SKM-1 (cell line): ENCODE measurements around the gene ITGA11.

Experiments used
- DNase-seq: peaks from one replicate; lab custom pipeline; 2025; ENCODE audit not compliant: unreplicated experiment; lab: John Stamatoyannopoulos, UW

ITGA11 gene

GRCh38 chr15:68412218-68412617, 19.7 kb downstream of the ITGA11 start:
- no peak for DNase-seq

DNA sequence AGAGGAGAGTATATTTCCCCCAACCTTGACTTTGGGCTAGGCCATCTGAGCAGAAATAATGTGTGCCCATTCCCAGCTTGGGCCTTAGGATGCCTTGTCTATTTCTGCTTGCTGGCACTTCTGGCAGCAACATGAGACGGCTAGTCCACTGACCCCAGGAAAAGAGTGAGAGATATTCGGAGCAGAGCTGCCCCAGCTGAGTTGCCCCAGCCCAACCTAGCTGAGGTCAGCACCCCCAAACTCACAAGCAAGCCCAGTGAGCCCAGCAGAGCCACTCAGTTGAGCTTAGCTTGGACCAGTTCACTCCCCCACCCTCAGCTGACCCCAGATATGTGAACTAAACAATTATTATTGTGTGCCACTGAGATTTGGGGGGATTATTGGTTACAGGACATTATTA, 20.2 kb downstream of the ITGA11 start:
- DNase-seq: no peak

GRCh38 chr15:68411343-68411675, 20.7 kb downstream of the ITGA11 start:
- DNase-seq: no peak

GRCh38 chr15:68410466-68411342, 21.3 kb downstream of the ITGA11 start:
- no peak for DNase-seq

DNA sequence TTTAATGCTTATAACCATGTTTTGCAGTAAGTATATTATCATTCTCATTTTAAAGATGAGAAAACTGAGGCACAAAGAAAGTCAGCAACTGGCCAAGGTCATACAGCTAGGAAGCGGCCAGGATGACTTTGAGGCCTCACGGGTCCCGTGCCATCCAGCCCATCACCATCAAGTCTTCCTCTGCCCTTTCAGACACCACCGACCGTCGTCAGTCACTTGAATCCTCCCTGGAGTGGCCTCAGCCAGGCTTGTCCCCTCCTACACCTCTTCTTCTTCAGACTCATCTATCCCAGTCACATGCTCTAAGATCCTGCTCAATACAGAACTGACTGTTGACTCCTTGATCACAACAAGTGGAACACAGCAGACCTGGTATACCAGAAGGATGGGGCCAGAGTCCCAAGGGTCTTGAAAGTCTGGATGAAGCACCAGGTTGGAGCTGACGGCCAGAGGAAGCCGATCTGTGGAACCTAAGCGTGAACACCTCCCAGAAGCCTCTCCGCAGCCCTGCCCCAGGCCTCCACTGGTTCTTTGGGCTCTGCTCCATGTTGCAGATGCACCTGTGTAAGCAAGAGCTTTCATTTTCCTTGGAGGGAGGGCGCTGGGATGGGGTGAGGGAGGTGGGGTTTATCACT, 22.1 kb downstream of the ITGA11 start:
- DNase-seq: no peak

GRCh38 chr15:68408971-68409370, 23.0 kb downstream of the ITGA11 start:
- no peak for DNase-seq

DNA sequence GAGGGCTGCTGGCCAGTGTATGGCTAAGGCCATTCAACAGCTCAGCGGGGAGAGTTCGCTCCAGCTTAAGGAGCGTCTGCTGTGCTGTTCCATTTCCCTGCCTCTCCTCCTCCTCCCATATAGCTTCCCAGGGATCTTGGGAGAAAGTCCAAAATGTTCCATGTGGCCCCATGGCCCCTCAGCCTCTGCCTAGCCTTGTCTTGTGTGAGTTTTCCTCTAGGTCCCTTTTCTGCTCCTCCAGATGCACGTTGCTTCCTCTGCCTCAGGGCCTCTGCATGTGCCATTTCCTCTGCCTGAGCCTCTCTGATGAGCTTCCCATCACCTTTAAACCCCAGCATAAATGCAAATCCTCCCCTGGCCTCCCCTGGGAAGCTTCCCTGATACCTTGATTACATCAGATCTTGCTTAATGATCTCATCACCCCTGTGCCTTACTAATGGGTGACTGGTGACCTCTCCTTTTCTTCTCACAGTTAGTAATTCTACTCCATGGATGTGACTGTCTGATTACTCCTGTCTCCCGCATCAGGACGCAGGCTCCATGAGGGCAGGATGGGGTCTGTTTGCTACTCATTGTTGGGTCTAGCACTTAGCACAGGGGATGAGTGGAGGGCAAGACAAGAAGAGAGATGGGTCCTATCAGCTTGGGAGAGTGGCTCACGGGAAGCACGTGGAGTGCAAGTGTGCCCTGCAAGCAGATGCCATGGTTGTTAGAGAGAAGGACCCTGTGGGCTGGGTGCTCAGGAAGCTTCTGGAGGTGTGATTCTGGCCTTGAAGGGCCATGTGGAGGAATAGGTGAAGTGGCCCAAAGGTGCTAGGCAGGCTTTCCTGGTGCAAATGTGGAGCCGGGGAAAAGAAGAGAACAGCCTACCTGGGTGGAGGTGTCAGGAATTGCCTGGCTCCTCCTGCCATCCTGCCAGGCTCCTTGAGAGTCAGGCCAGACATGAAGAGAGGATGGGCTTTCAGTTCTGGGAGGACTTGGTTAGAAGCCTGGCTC, 23.8 kb downstream of the ITGA11 start:
- DNase-seq: no peak

DNA sequence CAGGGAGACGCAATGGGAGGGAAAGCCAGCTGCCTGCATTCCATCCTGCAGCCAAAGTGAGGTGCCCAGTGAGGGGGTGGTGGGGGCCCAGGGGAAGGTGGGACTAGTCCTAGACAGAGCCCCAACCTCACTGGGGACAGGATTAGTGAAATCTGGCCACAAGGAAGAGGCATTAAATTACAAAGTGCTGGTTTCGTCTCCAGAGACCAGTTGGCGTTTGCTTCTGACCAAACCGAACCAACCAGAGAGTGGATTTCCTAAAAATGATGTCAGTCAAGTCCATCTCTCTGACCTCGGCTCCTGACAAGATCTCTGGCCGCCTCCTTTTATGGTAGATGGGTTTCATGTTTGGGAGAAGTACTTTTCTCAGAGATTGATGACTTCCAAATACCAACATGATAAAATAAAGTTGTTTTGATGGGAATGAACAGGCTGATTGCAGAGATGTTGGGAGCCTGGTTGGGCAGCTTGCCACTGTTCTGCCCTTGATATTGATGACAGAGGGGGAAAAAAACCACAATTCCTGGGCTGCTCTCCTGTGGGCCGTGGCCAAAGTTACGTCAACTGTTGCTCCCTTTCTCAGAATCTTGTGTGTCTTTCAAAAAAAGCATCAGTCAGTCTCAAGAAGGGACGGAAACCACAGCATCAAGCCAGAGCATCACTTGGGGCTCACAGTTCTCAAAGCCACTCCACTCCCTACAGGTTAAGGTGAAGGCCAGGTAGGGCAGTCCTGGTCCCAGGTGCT, 24.6 kb downstream of the ITGA11 start:
- no peak for DNase-seq

DNA sequence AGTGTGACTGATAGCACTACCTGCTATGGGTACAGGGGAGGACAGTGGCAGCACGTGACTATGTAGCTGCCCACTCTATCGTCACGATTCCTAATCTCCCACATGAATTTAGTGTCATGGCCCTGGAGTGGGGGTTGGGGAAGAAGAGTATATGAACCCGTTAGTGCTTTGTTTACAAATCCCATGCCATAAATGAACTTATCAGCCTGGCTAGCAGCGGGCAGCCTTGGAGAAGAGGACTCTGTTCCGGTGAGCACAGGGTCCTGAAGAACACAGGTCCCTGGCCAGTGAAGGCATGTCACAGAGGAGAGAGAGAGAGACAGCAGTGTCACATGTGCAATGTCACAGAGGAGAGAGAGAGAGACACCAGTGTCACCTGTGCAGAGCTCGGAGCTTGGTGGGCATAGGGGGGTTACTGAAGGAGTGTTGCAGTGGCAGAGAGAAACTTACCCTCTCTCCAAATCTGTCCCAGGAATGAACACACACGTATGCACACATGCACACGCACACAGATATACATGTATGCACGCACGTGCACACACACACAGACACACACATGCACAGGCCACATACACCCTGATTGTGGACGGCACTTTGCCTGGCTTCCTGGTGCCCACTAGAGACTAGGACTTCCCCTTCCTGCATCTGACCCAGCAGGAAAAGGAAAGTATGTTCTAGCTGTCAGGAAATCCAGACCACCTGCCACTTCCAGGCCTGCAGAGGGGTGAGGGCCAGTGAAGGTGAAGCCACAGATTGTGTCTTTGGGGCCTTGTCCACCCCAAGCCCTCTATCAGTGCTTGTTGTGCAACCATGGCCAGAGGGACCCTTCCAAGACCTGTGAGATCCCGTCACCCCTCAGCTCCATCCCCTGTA, 26.3 kb downstream of the ITGA11 start:
- DNase-seq: no peak

DNA sequence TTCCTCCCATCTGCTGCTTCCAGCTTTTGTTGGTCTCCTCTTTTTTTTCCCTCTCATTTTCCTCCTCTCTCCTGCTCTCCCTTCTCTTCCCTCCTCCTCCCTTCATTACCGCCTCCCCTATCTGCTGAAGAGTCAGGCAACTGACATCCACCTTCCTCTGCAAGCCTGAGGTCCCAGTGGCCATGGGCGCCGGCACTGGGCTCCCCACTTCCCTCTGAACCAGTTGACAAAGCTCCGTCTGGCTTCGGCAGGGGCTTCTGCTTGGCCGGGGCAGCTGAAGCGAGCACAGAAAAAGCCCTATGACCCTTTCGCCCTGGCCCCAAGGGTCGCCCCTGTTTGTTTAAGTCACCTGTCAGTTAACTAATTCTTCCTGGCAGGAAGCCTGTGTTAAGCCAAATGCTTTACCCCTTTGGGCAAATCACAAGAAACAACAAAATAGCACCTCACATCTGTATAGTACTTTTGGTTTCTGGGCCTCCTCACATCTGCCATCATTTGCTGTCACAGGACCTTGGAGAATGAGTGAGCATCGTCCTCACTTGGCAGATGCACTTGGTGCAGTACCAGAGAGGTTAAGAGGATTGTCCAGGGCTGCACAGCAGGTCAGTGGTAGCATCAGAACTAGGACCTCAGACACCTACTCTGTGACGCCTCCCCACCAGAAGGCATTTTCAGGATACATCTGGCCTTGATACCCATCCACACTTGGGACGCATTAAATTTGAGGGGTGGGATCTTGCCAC, 27.7 kb downstream of the ITGA11 start:
- no peak for DNase-seq

DNA sequence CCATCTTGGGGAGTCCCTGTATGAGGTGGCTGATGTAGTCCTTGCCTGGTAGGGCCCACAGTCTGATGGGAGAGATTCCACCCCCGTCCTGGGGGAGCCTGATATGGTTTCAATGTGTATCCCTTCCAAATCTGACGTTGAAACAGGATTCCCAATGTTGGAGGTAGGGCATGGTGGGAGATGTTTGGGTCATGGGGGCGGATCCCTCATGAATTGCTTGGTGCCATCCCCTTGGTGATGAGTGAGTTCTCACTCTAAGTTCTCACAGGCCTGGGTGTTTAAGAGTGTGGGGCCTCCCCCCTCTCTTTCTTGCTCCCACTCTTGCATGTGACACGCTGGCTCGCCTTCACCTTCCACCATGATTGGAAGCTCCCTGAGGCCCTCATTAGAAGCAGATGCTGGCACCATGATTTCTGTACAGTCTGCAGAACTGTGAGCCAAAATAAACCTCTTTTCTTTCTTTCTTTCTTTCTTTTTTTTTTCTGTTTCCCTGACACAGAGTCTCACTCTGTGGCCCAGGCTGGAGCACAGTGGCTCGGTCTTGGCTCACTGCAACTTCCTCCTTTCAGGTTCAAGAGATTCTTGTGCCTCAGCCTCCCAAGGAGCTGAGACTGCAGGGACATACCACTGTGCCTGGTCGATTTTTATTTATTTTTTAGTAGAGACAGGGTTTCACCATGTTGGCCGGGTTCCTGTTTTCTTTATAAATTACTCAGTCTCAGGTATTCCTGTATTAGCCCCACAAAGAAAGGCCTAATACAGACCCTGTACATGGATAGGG, 28.6 kb downstream of the ITGA11 start:
- DNase-seq: no peak

GRCh38 chr15:68402432-68403160, 29.4 kb downstream of the ITGA11 start:
- DNase-seq: no peak

- no peak for DNase-seq
Observed at GRCh38 chr15:68401496-68402431, 30.2 kb downstream of the ITGA11 start.

DNA sequence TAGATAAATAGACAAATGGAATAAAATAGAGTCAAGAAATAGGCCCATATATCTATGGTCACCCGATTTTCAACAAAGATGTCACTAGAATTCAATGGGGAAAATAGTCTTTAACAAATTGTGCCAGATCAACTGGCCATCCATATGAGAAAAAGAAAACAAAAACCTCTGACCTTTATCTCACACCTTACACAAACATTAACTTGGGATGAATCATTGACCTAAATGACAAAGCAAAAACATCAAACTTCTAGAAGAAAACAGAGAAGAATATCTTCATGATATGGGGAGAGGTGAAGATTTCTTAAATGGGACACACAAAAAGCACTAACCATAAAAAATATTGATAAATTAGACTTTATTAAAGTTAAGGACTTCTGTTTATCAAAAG, 31.9 kb downstream of the ITGA11 start:
- DNase-seq: no peak

DNA sequence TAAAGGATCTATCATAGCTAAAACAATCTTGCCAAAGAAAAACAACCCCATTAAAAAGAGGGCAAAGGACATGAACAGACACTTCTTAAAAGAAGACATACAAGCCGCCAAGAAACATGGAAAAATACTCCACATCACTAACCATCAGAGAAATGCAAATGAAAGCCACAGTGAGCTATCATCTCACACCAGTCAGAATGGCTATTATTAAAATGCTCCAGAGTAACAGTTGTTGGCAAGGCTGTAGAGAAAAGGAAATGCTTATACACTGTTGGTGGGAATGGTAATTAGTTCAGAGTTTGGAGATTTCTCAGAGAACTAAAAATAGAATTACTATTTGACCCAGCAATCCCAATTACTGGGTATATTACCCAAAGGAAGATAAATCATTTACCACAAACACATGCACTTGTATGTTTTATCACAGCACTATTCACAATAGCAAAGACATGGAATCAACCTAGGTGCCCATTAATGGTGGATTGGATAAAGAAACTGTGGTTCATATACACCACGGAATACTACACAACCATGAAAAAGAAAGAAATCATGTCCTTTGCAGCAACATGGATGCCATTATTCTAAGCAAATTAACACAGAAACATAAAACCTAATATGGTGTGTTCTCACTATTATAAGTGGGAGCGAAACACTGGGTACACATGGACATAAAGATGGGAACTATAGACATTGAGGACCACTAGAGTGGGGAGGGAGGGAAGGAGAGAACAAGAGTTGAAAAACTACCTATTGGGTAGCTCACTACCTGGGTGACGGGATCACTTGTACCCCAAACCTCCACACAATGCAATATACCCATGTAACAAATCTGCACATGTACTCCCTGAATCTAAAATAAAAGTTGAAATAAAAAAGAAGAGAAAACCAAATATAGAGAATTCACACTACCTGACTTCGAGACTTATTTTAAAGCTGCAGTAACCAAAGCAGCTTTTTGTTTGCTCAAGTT, 32.6 kb downstream of the ITGA11 start:
- DNase-seq: no peak
